ENCODE data around the gene AAK1. TPM values are rescaled to one million over a fixed set of nuclear protein-coding genes. Genes with fewer than 3 reads are reported as not detected.
A peak's percentile ranks its signal among the peaks of the same experiment; 100 is the strongest.
"Not testable (repeated sequence)": the region's sequence is repeated elsewhere in the genome, so short reads cannot be mapped to it uniquely, and the experiment has no call there.

AAK1 gene
- total RNA-seq, 2 experiments from 2014 or later, result 115 to 121 TPM

- Mint-ChIP-seq H3K36me3 (ENCODE audit: low read depth) (peaks cover 19% of the 10 kb centered on the region), H3K4me1 (peaks cover 15% of the 10 kb centered on the region)
- H3K9me3 Mint-ChIP-seq, H3K27ac Mint-ChIP-seq, H3K4me3 Mint-ChIP-seq, H3K27me3 Mint-ChIP-seq, DNase-seq: not testable (repeated sequence)
- ChIA-PET CTCF (interaction anchor here (0.6 to 2.0 kb wide), 4 partner anchors 14 to 447 kb away, joined by 3 to 8 read pairs (median 3); no protein-coding TSS in a partner anchor), POLR2A (interaction anchor here (6.5 kb wide), 1 partner anchor 22 kb away, joined by 39 read pairs; the partner anchor contains the start of gene AAK1)
Measured at GRCh38 chr2:69622017-69622540, 21.5 kb downstream of the AAK1 start.

DNA sequence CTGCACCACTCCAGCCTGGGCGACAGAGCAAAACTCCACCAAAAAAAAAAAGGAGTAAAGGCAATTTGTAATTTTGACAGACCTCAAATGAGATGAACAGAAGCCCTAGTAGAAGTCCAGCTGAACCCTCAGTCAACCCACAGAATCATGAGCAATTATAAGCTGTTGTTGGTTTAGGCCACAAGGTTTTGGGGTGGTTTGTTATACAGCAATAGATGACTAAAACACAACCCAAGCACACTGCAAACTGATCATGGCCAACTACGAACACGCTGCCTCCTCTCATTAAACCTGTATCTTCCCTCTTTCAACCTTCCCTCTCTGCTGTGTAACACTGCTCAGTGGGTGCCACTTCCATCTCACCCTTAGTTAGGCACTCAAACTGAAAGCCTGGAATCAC is 22.1 kb downstream of the AAK1 start:
- peaks cover 24% of the 10 kb centered on the region for H3K36me3 Mint-ChIP-seq (ENCODE audit: low read depth)
- no peak overlapping the region for H3K4me3 Mint-ChIP-seq
- POLR2A ChIA-PET, result interaction anchor here (6.5 kb wide), 1 partner anchor 23 kb away, joined by 39 read pairs; the partner anchor contains the start of gene AAK1
- CTCF ChIA-PET, result interaction anchor here (0.6 to 1.9 kb wide), 3 partner anchors 15 to 447 kb away, joined by 3 to 7 read pairs (median 3); no protein-coding TSS in a partner anchor
- no peak overlapping the region for H3K27ac Mint-ChIP-seq
- no peaks in the 10 kb centered on the region for H3K27me3 Mint-ChIP-seq
- no peak for DNase-seq
- peaks cover 15% of the 10 kb centered on the region for H3K4me1 Mint-ChIP-seq
- peaks cover 2% of the 10 kb centered on the region for H3K9me3 Mint-ChIP-seq

- Mint-ChIP-seq H3K36me3 (ENCODE audit: low read depth) (peaks cover 25% of the 10 kb centered on the region), H3K27ac (no peak overlapping the region), H3K9me3 (peaks cover 2% of the 10 kb centered on the region), H3K4me1 (peaks cover 18% of the 10 kb centered on the region), H3K4me3 (no peak overlapping the region), H3K27me3 (no peaks in the 10 kb centered on the region)
- ChIA-PET POLR2A (interaction anchor here (1.4 to 6.5 kb wide), 4 partner anchors 8 to 23 kb away, joined by 3 to 39 read pairs (median 7); partner anchors contain the start of gene AAK1), CTCF (interaction anchor here (1.3 to 1.9 kb wide), 2 partner anchors 37 to 55 kb away, joined by 3 to 7 read pairs; no protein-coding TSS in a partner anchor)
- DNase-seq, result no peak
Measured at GRCh38 chr2:69620870-69621269, 22.7 kb downstream of the AAK1 start.

DNA sequence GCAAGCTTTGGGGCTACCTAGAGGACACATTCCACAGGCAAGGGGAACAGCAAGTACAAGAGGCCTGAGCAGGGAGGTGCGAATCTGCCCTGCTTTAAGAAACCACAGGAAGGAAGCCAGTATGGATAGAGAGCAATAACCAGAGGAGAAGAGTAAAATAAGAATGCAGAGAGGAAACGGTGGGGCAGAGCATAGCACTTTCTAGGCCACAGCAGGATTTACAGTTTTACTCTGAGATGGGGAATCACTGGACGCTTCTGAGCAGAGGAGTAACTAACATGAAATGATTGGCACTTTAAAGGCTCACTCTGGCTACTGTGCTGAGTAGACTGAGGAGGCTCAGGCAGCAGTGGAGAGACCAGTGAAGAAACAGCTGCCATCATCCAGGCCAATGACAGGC is 23.8 kb downstream of the AAK1 start:
- H3K4me1 Mint-ChIP-seq, result peaks cover 28% of the 10 kb centered on the region
- no peak overlapping the region for H3K27ac Mint-ChIP-seq
- H3K4me3 Mint-ChIP-seq, result no peak overlapping the region
- CTCF ChIA-PET, result interaction anchor here (1.3 to 3.0 kb wide), 3 partner anchors 9 to 54 kb away, joined by 3 to 7 read pairs (median 7); no protein-coding TSS in a partner anchor
- POLR2A ChIA-PET, result interaction anchor here (0.8 to 6.5 kb wide), 7 partner anchors 9 to 39 kb away, joined by 3 to 39 read pairs (median 4); partner anchors contain the start of gene AAK1
- peaks cover 2% of the 10 kb centered on the region for H3K9me3 Mint-ChIP-seq
- no peaks in the 10 kb centered on the region for H3K27me3 Mint-ChIP-seq
- H3K36me3 Mint-ChIP-seq (ENCODE audit: low read depth), result peaks cover 36% of the 10 kb centered on the region
- DNase-seq, result peak; percentile 39

DNA sequence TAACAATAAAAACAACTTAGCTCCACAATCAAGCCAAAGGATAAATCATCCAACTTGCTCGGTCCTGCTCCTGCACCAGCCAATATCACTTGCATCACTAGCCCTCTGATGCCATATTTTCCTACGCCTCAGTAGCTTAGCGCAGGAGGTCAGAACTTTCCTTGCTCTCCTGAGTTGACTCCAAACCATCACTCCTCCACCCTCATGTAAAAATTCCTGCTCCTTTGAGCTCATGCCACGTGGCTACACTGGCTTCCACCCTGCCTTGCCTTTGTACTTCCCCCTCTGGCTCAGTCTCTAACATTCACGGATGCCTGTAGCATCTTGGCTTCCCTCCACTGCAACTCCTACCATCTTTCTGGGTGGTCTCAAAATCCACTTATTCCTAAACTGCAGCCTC is 25.2 kb downstream of the AAK1 start:
- Mint-ChIP-seq H3K36me3 (ENCODE audit: low read depth) (peaks cover 44% of the 10 kb centered on the region), H3K27me3 (no peaks in the 10 kb centered on the region), H3K4me1 (peaks cover 35% of the 10 kb centered on the region), H3K9me3 (peaks cover 13% of the 10 kb centered on the region), H3K4me3 (no peak overlapping the region), H3K27ac (no peak overlapping the region)
- CTCF ChIA-PET, result interaction anchor here (1.6 to 3.0 kb wide), 3 partner anchors 10 to 53 kb away, joined by 4 to 8 read pairs (median 7); no protein-coding TSS in a partner anchor
- POLR2A ChIA-PET, result interaction anchor here (1.3 to 6.5 kb wide), 5 partner anchors 10 to 32 kb away, joined by 3 to 39 read pairs (median 4); partner anchors contain the start of gene AAK1
- DNase-seq, result no peak

DNA sequence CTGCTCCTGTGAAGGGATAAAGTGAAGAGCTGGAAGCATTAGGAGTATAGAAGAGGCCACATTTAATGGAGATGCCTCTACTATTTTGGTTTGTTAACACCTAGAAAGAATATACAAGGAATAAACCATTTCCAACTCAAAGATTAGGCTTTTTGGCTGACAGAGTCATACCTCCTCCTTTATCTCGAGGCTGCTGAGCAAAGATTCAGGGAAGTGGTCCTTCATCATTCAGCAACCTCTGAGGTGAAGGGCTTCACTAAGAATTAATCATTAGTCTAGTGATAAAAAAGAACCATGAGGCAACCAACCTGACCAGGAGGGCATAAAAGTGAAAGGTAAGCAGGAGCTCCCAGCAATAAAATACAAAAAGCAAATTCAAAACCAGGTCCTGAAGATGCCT is 25.8 kb downstream of the AAK1 start:
- ChIA-PET POLR2A (interaction anchor here (1.3 to 6.5 kb wide), 4 partner anchors 11 to 32 kb away, joined by 3 to 39 read pairs (median 7); partner anchors contain the start of gene AAK1), CTCF (interaction anchor here (1.6 to 3.0 kb wide), 3 partner anchors 11 to 52 kb away, joined by 4 to 8 read pairs (median 7); no protein-coding TSS in a partner anchor)
- Mint-ChIP-seq H3K4me3 (no peak overlapping the region), H3K27ac (no peak overlapping the region), H3K27me3 (no peaks in the 10 kb centered on the region), H3K9me3 (peaks cover 15% of the 10 kb centered on the region), H3K4me1 (peaks cover 35% of the 10 kb centered on the region), H3K36me3 (ENCODE audit: low read depth) (peaks cover 44% of the 10 kb centered on the region)
- no peak for DNase-seq

DNA sequence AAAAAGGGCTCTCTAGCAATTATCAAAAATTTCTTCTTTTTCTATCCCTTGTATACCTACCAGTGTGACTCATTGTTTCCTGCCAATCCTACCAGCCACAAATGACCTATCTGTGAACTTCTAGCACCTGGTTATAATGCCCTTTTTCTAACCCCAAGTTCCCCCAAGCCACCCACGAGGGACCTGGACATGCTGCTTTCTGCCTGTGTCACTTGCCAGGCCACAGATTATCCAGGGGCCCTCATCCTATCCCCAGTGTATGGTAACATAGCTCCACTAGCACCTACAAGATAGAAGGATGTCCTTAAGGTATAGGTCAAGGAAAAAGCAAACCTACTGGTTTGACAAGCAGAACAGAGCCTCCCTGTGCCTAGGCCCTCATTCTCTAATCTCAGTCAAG is 26.8 kb downstream of the AAK1 start:
- peak overlapping the region; percentile 4 for H3K27ac Mint-ChIP-seq
- DNase-seq, result peak; percentile 61
- H3K4me1 Mint-ChIP-seq, result peaks cover 38% of the 10 kb centered on the region
- H3K27me3 Mint-ChIP-seq, result no peaks in the 10 kb centered on the region
- peaks cover 16% of the 10 kb centered on the region for H3K9me3 Mint-ChIP-seq
- no peak overlapping the region for H3K4me3 Mint-ChIP-seq
- CTCF ChIA-PET, result interaction anchor here (0.5 to 3.0 kb wide), 3 partner anchors 12 to 192 kb away, joined by 3 to 7 read pairs (median 4); no protein-coding TSS in a partner anchor
- peaks cover 48% of the 10 kb centered on the region for H3K36me3 Mint-ChIP-seq (ENCODE audit: low read depth)
- POLR2A ChIA-PET, result interaction anchor here (6.5 kb wide), 1 partner anchor 28 kb away, joined by 39 read pairs; the partner anchor contains the start of gene AAK1

- peaks cover 41% of the 10 kb centered on the region for H3K4me1 Mint-ChIP-seq
- ChIA-PET POLR2A (interaction anchor here (0.8 to 1.7 kb wide), 2 partner anchors 12 to 24 kb away, joined by 3 to 5 read pairs; no protein-coding TSS in a partner anchor), CTCF (interaction anchor here (0.9 to 1.2 kb wide), 3 partner anchors 29 to 51 kb away, joined by 3 to 4 read pairs (median 3); no protein-coding TSS in a partner anchor)
- H3K9me3 Mint-ChIP-seq, result peaks cover 16% of the 10 kb centered on the region
- H3K27me3 Mint-ChIP-seq, result no peaks in the 10 kb centered on the region
- no peak overlapping the region for H3K4me3 Mint-ChIP-seq
- no peak overlapping the region for H3K27ac Mint-ChIP-seq
- DNase-seq, result no peak
- H3K36me3 Mint-ChIP-seq (ENCODE audit: low read depth), result peaks cover 51% of the 10 kb centered on the region
Measured at GRCh38 chr2:69615969-69616368, 27.6 kb downstream of the AAK1 start.

GRCh38 chr2:69615078-69615625 is 28.4 kb downstream of the AAK1 start:
- H3K36me3 Mint-ChIP-seq (ENCODE audit: low read depth), result peaks cover 59% of the 10 kb centered on the region
- peaks cover 44% of the 10 kb centered on the region for H3K4me1 Mint-ChIP-seq
- H3K27ac Mint-ChIP-seq, result no peak overlapping the region
- CTCF ChIA-PET, result interaction anchor here (0.9 to 1.2 kb wide), 3 partner anchors 30 to 50 kb away, joined by 3 to 4 read pairs (median 3); no protein-coding TSS in a partner anchor
- no peak overlapping the region for H3K4me3 Mint-ChIP-seq
- no peak for DNase-seq
- no peaks in the 10 kb centered on the region for H3K27me3 Mint-ChIP-seq
- peaks cover 18% of the 10 kb centered on the region for H3K9me3 Mint-ChIP-seq
- POLR2A ChIA-PET, result interaction anchor here (1.0 to 1.7 kb wide), 2 partner anchors 13 to 15 kb away, joined by 3 to 5 read pairs; no protein-coding TSS in a partner anchor

GRCh38 chr2:69612707-69613106 is 30.8 kb downstream of the AAK1 start:
- peaks cover 51% of the 10 kb centered on the region for H3K4me1 Mint-ChIP-seq
- no peak overlapping the region for H3K27ac Mint-ChIP-seq
- POLR2A ChIA-PET, result interaction anchor here (1.3 to 1.7 kb wide), 2 partner anchors 32 to 176 kb away, joined by 3 to 8 read pairs; partner anchors contain the start of gene NFU1
- CTCF ChIA-PET, result interaction anchor here (1.0 to 1.5 kb wide), 2 partner anchors 9 to 47 kb away, joined by 3 to 4 read pairs; no protein-coding TSS in a partner anchor
- peaks cover 72% of the 10 kb centered on the region for H3K36me3 Mint-ChIP-seq (ENCODE audit: low read depth)
- H3K27me3 Mint-ChIP-seq, result no peaks in the 10 kb centered on the region
- DNase-seq, result no peak
- H3K4me3 Mint-ChIP-seq, result no peak overlapping the region
- H3K9me3 Mint-ChIP-seq, result peaks cover 20% of the 10 kb centered on the region

DNA sequence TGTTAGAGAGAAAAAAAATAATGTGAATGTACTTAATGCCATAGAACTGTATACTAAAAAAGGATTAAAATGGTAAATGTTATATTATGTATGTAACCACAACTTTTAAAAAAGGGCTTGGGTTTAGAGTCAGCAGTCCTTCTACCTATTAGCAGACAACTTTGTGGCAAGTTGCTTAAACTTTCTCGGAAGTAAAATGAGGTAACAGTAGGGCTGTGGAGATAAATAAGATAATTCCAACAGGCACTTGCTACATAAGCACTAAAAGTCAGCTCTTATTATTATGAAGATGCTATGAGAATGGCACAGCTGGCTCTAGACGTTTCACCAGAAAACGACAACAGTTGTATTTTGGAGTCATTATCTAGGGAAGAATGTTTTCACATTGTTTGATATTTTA is 31.3 kb downstream of the AAK1 start:
- no peak overlapping the region for H3K4me3 Mint-ChIP-seq
- H3K27ac Mint-ChIP-seq, result no peak overlapping the region
- H3K4me1 Mint-ChIP-seq, result peaks cover 52% of the 10 kb centered on the region
- peaks cover 77% of the 10 kb centered on the region for H3K36me3 Mint-ChIP-seq (ENCODE audit: low read depth)
- H3K27me3 Mint-ChIP-seq, result no peaks in the 10 kb centered on the region
- ChIA-PET POLR2A (no interaction called here), CTCF (interaction anchor here (1.0 to 1.5 kb wide), 2 partner anchors 9 to 47 kb away, joined by 3 to 4 read pairs; no protein-coding TSS in a partner anchor)
- H3K9me3 Mint-ChIP-seq, result peaks cover 20% of the 10 kb centered on the region
- DNase-seq, result no peak

DNA sequence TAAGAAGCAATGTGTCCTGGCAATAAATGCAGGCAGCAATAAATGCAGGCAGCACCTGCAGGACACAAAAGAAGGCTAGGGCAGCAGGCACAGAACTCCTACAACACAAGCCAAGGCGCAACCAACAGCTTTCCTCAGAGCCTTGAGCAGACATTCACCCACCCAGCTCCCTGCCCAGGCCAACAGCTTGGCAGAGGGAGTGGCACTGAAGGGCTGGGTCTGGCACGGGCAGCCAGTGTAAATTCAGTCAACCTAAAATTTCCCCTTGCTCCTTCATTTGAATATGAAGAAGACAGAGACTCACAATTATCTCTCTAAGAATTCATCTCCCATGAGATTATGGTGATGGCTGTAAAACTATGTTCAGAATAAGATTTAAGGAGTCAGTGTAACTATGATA is 35.4 kb downstream of the AAK1 start:
- H3K27ac Mint-ChIP-seq, result no peak overlapping the region
- H3K4me3 Mint-ChIP-seq, result no peak overlapping the region
- POLR2A ChIA-PET, result interaction anchor here (0.8 kb wide), 1 partner anchor 26 kb away, joined by 4 read pairs; no protein-coding TSS in a partner anchor

More for the DNA sequence above, 35.4 kb downstream of the AAK1 start:
- Mint-ChIP-seq H3K36me3 (ENCODE audit: low read depth) (peaks cover 74% of the 10 kb centered on the region), H3K9me3 (peaks cover 6% of the 10 kb centered on the region), H3K27me3 (no peaks in the 10 kb centered on the region), H3K4me1 (peaks cover 57% of the 10 kb centered on the region)
- DNase-seq, result no peak
- CTCF ChIA-PET, result no interaction called here

All from activated CD4-positive, alpha-beta memory T cell treated with anti-CD3 and anti-CD28 coated beads, Interleukin-2, amount 10 ng/mL, durations not matched to agents 7 days and 5 days (primary cell).